IPS-18a (cell line): ENCODE data around the gene EPN2.

Source experiments
- H3K27ac ChIP-seq: one replicate; pipeline ENCODE4 v1.5.1; 2013; ENCODE audit warnings: low read length
- H3K27me3 ChIP-seq: one replicate; pipeline ENCODE4 v1.6.1; 2013; ENCODE audit warnings: mild to moderate bottlenecking, low read length; ENCODE audit not compliant: control insufficient read depth, insufficient read depth
- H3K36me3 ChIP-seq: one replicate; pipeline ENCODE4 v1.6.1; 2013; ENCODE audit warnings: low read depth, low read length; ENCODE audit not compliant: control insufficient read depth
- H3K4me1 ChIP-seq: one replicate; pipeline ENCODE4 v1.6.1; 2013; ENCODE audit warnings: low read depth, low read length; ENCODE audit not compliant: control insufficient read depth
- H3K4me3 ChIP-seq: one replicate; pipeline ENCODE4 v1.5.1; 2013; ENCODE audit warnings: low read length
- H3K9ac ChIP-seq: one replicate; pipeline ENCODE4 v1.6.1; 2013; ENCODE audit warnings: mild to moderate bottlenecking, low read length, moderate library complexity
- H3K9me3 ChIP-seq: one replicate; pipeline ENCODE4 v1.6.1; 2013; ENCODE audit warnings: low read depth, low read length; ENCODE audit not compliant: control insufficient read depth

EPN2 gene

GRCh38 chr17:19369846-19370492 lies 132.8 kb downstream of the EPN2 start:
- H3K4me1 ChIP-seq, result peaks cover 6% of the 10 kb centered on the region
- no peak overlapping the region for H3K9ac ChIP-seq
- no peaks in the 10 kb centered on the region for H3K36me3 ChIP-seq
- no peak overlapping the region for H3K27ac ChIP-seq
- H3K4me3 ChIP-seq, result no peak overlapping the region
- no peaks in the 10 kb centered on the region for H3K27me3 ChIP-seq
- no peaks in the 10 kb centered on the region for H3K9me3 ChIP-seq

GRCh38 chr17:19370493-19370960 lies 133.4 kb downstream of the EPN2 start:
- H3K36me3 ChIP-seq, result no peaks in the 10 kb centered on the region
- no peak overlapping the region for H3K4me3 ChIP-seq
- no peaks in the 10 kb centered on the region for H3K9me3 ChIP-seq
- no peaks in the 10 kb centered on the region for H3K27me3 ChIP-seq
- H3K9ac ChIP-seq, result no peak overlapping the region
- H3K4me1 ChIP-seq, result peaks cover 6% of the 10 kb centered on the region
- H3K27ac ChIP-seq, result no peak overlapping the region

DNA sequence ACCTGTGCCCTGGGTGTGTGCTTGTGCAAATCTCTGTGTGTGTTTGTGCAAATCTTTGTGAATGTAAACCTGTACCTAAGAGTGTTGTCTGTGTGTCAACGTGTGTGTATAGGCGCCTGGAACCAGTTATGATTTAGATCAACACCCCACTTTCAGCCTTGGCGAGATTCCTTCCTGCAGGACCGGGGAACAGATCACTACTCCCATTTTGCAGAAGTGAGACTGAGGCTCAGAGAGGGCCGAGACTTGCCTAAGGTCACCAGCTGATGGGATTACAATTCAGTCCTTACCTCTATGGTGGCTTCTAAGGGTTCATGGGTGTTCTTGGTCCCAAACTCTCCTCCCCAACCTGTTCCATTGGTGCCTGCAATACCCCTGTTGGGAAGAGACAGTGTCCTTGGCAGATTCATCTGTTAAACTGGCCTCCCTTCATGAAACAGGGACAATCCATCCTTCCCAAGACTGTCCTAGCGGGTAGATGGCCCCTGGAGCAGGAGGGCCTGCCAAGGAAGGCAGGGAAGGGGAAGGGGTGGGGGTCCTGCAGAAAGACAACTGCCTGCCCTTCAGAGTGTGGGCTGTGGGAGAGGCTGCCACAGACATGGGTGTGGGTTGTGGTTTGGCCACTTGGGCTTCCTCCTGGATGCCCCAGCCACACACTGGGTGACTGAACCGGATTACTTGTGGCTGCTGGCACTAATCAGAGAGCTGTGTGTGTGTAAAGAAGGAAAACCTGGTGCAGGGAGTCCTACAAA lies 134.3 kb downstream of the EPN2 start:
- H3K27ac ChIP-seq, result no peak overlapping the region
- H3K27me3 ChIP-seq, result no peaks in the 10 kb centered on the region
- peaks cover 6% of the 10 kb centered on the region for H3K4me1 ChIP-seq
- no peak overlapping the region for H3K4me3 ChIP-seq
- H3K9me3 ChIP-seq, result no peaks in the 10 kb centered on the region
- no peak overlapping the region for H3K9ac ChIP-seq
- H3K36me3 ChIP-seq, result no peaks in the 10 kb centered on the region

DNA sequence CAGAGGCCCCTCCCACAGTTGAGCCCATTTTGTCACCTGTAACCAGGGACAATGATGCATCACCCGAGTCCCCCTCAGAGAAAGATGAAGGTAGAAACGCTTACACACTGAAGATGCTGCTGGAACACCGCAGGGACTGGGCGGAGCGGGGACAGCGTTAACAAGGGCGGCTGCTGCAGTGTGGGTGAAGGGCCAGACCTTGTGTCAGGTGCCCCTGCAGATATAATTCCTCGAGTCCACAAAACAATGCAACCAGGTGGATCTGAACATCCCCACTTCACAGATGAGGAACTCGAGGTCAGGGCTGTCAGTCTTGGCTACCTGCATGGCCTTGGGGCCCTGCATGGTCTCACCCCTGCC lies 134.8 kb downstream of the EPN2 start:
- no peak overlapping the region for H3K4me3 ChIP-seq

GRCh38 chr17:19372439-19372838 lies 135.3 kb downstream of the EPN2 start:
- H3K27ac ChIP-seq, result no peak overlapping the region
- H3K9me3 ChIP-seq, result no peaks in the 10 kb centered on the region
- no peak overlapping the region for H3K9ac ChIP-seq
- H3K4me1 ChIP-seq, result peaks cover 10% of the 10 kb centered on the region
- no peaks in the 10 kb centered on the region for H3K36me3 ChIP-seq
- H3K27me3 ChIP-seq, result no peaks in the 10 kb centered on the region
- no peak overlapping the region for H3K4me3 ChIP-seq

More for the DNA sequence above, 134.8 kb downstream of the EPN2 start:
- H3K27ac ChIP-seq, result no peak overlapping the region
- no peak overlapping the region for H3K9ac ChIP-seq
- no peaks in the 10 kb centered on the region for H3K36me3 ChIP-seq
- H3K27me3 ChIP-seq, result no peaks in the 10 kb centered on the region
- peaks cover 8% of the 10 kb centered on the region for H3K4me1 ChIP-seq
- H3K9me3 ChIP-seq, result no peaks in the 10 kb centered on the region

DNA sequence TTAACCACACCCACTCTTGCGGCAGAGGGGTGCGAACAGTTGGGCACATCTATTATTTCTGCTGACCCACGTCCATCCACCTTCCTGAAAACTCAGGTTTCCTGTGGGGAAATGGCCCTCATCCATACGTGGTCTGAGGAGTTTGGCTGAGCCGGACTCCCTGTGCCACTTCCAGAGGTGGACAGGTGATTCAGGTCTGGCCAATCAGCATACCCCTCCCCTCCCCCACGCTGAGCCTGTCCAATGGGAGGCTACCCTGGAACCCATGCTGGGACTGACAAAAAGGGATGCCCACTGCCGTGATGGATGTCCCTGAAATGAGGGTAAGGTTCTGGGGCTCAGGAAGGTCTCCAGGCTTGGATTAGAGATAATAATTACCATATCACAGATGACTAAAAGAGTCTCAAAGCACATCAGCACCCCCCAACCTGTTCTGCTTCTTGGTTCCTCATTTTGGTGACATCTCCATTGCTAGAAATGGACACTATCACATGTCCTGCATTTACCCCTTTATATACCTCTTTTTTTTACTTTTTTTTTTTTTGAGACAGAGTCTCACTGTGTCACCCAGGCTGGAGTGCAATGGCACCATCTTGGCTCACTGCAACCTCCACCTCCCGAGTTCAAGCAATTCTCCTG lies 135.8 kb downstream of the EPN2 start:
- Histone ChIP-seq H3K36me3 (no peaks in the 10 kb centered on the region), H3K9me3 (no peaks in the 10 kb centered on the region), H3K27ac (no peak overlapping the region), H3K9ac (no peak overlapping the region), H3K27me3 (no peaks in the 10 kb centered on the region), H3K4me3 (no peak overlapping the region), H3K4me1 (peaks cover 10% of the 10 kb centered on the region)

GRCh38 chr17:19374136-19374535 lies 137.0 kb downstream of the EPN2 start:
- no peaks in the 10 kb centered on the region for H3K36me3 ChIP-seq
- H3K4me1 ChIP-seq, result peaks cover 10% of the 10 kb centered on the region
- H3K9ac ChIP-seq, result no peak overlapping the region
- no peak overlapping the region for H3K4me3 ChIP-seq
- H3K27ac ChIP-seq, result no peak overlapping the region
- no peaks in the 10 kb centered on the region for H3K9me3 ChIP-seq
- H3K27me3 ChIP-seq, result no peaks in the 10 kb centered on the region

- no peak overlapping the region for H3K4me3 ChIP-seq
- peaks cover 14% of the 10 kb centered on the region for H3K36me3 ChIP-seq
- H3K27me3 ChIP-seq, result no peaks in the 10 kb centered on the region
- no peak overlapping the region for H3K27ac ChIP-seq
- no peak overlapping the region for H3K9ac ChIP-seq
- no peaks in the 10 kb centered on the region for H3K9me3 ChIP-seq
- peaks cover 10% of the 10 kb centered on the region for H3K4me1 ChIP-seq
These were observed 138.6 kb downstream of the EPN2 start for GRCh38 chr17:19375732-19376131.

- Histone ChIP-seq H3K27ac (peak overlapping the region; percentile 69), H3K4me1 (peaks cover 10% of the 10 kb centered on the region), H3K36me3 (peaks cover 23% of the 10 kb centered on the region), H3K27me3 (no peaks in the 10 kb centered on the region), H3K9me3 (no peaks in the 10 kb centered on the region), H3K4me3 (peak overlapping the region; percentile 98), H3K9ac (peak overlapping the region; percentile 86)
These were observed 139.6 kb downstream of the EPN2 start for GRCh38 chr17:19376811-19377210.

DNA sequence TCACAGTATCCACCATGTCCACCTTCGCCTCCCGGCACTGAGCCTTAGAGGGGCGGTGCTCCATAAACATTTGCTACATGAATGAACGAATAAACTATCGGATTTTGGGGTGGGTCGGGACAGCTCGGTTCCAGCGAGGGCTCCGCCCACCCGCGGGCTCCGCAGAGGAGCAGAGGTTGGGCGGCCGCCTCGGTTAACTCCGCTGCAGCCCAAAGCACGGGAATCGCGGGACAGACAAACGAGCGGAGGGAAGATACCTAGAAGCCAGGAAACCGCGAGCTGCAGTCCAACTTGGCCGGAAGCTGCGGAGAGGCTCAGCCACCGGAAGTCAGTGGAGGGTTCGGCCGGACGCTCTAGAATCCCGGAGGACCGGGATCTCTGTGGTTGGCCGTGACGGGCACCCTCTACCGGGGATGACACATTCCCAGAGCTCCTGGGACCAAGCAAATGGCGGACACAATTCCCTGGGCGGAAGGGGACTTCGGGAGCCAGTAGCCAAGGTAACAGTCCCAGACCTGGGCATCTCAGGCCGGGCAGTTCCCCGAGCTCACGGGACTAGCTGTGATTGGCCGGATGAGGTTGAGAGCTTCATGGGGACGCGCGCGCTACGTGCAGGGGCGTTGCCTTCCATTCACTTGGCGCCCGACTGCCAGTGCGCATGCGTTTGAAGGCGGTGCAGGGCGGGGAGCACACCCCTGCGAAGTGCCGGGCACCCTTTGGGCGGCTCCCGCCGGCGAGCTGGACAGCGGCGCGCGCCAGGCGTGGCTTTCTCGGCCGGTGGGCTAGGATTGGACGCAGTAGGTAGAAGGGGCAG lies 140.6 kb downstream of the EPN2 start:
- Histone ChIP-seq H3K9me3 (no peaks in the 10 kb centered on the region), H3K27ac (peak overlapping the region; percentile 69), H3K9ac (peak overlapping the region; percentile 86), H3K27me3 (no peaks in the 10 kb centered on the region), H3K4me1 (peaks cover 7% of the 10 kb centered on the region), H3K4me3 (peak overlapping the region; percentile 98), H3K36me3 (peaks cover 30% of the 10 kb centered on the region)
